PC-3 (cell line): ENCODE data around the gene ABCF3. TPM values are rescaled to one million over a fixed set of nuclear protein-coding genes. Genes with fewer than 3 reads are reported as not detected.

Source experiments
- ATAC-seq: fragments of 200-7000 bp; cut with Tn5 transposase; 2 replicates; pipeline ENCODE4 v1.9.1; 2020; ENCODE audit warnings: mild to moderate bottlenecking, moderate library complexity
- BruUV-seq: library from RNA; stranded (reverse); fragments of 400-500 nt; replicated peaks from 2 replicates; lab custom pipeline; 2021; lab: Mats Ljungman, UMichigan
- CTCF ChIA-PET: fragments of 300-600 bp; sonication (Branson Sonifier 250); formaldehyde crosslinking; loops from one replicate; lab custom pipeline; 2022; ENCODE audit warnings: antibody characterized with exemption; lab: Charles Lee
- POLR2A ChIA-PET: fragments of 300-600 bp; sonication (Branson Sonifier 250); formaldehyde crosslinking; loops from one replicate; lab custom pipeline; 2022; ENCODE audit warnings: antibody characterized with exemption; ENCODE audit not compliant: unreplicated experiment; lab: Charles Lee
- DNase-seq: peaks from one replicate; pipeline ENCODE4 v3.0.0-alpha.2; 2015
- H2AFZ ChIP-seq: fragments of 300-600 bp; sonication (generic); 2 replicates; pipeline ENCODE4 v1.6.0; 2016; ENCODE audit warnings: antibody characterized with exemption, low read length
- H3F3A ChIP-seq: fragments of 300-600 bp; sonication (generic); one replicate; pipeline ENCODE4 v1.6.0; 2017; ENCODE audit warnings: antibody characterized with exemption, low read length, control low read depth, mild to moderate bottlenecking; ENCODE audit not compliant: unreplicated experiment
- H3K27ac ChIP-seq: fragments of 300-600 bp; sonication (generic); 2 replicates; pipeline ENCODE4 v1.5.1; 2016; ENCODE audit warnings: mild to moderate bottlenecking, low read length
- H3K27me3 ChIP-seq: fragments of 300-600 bp; sonication (generic); 2 replicates; pipeline ENCODE4 v1.6.1; 2016; ENCODE audit warnings: low read length, mixed read lengths
- H3K36me3 ChIP-seq: fragments of 300-600 bp; sonication (generic); 2 replicates; pipeline ENCODE4 v1.6.1; 2016; ENCODE audit warnings: low read depth, mixed run types, low read length, mixed read lengths
- H3K4me1 ChIP-seq: fragments of 300-600 bp; sonication (generic); 2 replicates; pipeline ENCODE4 v1.5.1; 2016; ENCODE audit warnings: low read length; ENCODE audit not compliant: insufficient read depth
- H3K4me2 ChIP-seq: fragments of 300-600 bp; sonication (generic); 2 replicates; pipeline ENCODE4 v1.6.0; 2016; ENCODE audit warnings: low read length
- H3K4me3 ChIP-seq: fragments of 300-600 bp; sonication (generic); 2 replicates; pipeline ENCODE4 v1.5.1; 2016; ENCODE audit warnings: mild to moderate bottlenecking, low read length, mixed read lengths
- H3K79me2 ChIP-seq: fragments of 300-600 bp; sonication (generic); 2 replicates; pipeline ENCODE4 v1.6.1; 2017; ENCODE audit warnings: low read length, mixed read lengths
- H3K9ac ChIP-seq: fragments of 300-600 bp; sonication (generic); 2 replicates; pipeline ENCODE4 v1.6.0; 2016; ENCODE audit warnings: mild to moderate bottlenecking, low read length
- H3K9me2 ChIP-seq: fragments of 300-600 bp; sonication (generic); replicated peaks from 2 replicates; pipeline ENCODE4 v1.6.1; 2016; ENCODE audit warnings: mixed run types, low read length, mixed read lengths
- H3K9me3 ChIP-seq: fragments of 300-600 bp; sonication (generic); 2 replicates; pipeline ENCODE4 v1.6.1; 2016; ENCODE audit warnings: low read length, mixed read lengths
- H4K20me1 ChIP-seq: fragments of 300-600 bp; sonication (generic); 2 replicates; pipeline ENCODE4 v1.6.1; 2016; ENCODE audit warnings: low read length, mixed read lengths
- EZH2 ChIP-seq: fragments of 300-600 bp; sonication (generic); IDR thresholded peaks from one replicate; pipeline ENCODE4 v1.6.1; 2017; ENCODE audit warnings: antibody characterized with exemption, mild to moderate bottlenecking, low read length; ENCODE audit not compliant: unreplicated experiment
- EZH2phosphoT487 ChIP-seq: fragments of 300-600 bp; sonication (generic); IDR thresholded peaks from 2 replicates; pipeline ENCODE4 v1.6.1; 2018; ENCODE audit warnings: mild to moderate bottlenecking, antibody characterized with exemption, low read length, borderline replicate concordance
- intact Hi-C: fragments of 100-400 bp; cut with micrococcal nuclease; formaldehyde crosslinking; loops from 2 replicates; pipeline ENCODE4 v1.9.0; 2023
- total RNA-seq: library from RNA; depleted of rRNA; stranded (reverse); fragments of >200 nt; gene quantifications from 2 replicates; pipeline ENCODE4 v1.2.3, GENCODE V29; 2014
- TF ChIP-seq, protein P1 (sequence below): fragments of 300-600 bp; sonication (generic); conservative IDR thresholded peaks from 2 replicates; pipeline ENCODE4 v1.5.1; 2017; ENCODE audit warnings: antibody characterized with exemption, low read depth, mild to moderate bottlenecking, low read length

Gene ABCF3
- total RNA-seq, 1 experiment from 2014 or later: 85.5 TPM

DNA sequence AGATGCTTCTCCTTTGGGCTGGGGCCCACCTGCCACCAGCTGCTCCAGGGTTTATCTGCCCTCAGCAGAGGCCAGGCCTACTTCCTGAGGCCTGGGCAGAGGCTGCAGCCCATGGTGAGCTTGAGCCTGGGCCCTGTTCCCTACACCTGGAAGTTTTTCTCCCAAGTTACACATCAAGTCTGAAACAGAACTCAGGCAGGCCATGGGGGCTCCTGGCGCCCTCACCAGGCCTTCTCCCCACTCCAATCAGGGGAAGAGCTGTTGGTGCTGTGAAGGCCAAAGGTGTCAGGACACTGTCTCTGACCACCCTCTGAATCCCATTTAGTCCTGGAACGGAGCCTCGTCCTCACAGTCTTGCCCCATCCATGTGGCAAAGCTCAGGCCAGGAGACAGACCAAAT, 50.6 kb downstream of the ABCF3 start:
- Histone ChIP-seq H3K9me2 (no peaks in the 10 kb centered on the region), H3K9ac (no peak overlapping the region), H2AFZ (no peak overlapping the region), H3K4me2 (no peak overlapping the region), H3K9me3 (no peaks in the 10 kb centered on the region), H4K20me1 (no peaks in the 10 kb centered on the region), H3K79me2 (no peaks in the 10 kb centered on the region), H3K27me3 (no peaks in the 10 kb centered on the region), H3K36me3 (no peaks in the 10 kb centered on the region), H3K4me1 (peaks cover 9% of the 10 kb centered on the region), H3F3A (no peaks in the 10 kb centered on the region), H3K4me3 (no peak overlapping the region), H3K27ac (no peak overlapping the region)
- intact Hi-C loops: no loop called here
- BruUV-seq: no TSS peak
- ChIA-PET POLR2A (no interaction called here), CTCF (no interaction called here)
- DNase-seq (no peak), ATAC-seq (no peak)
- TF ChIP-seq EZH2phosphoT487 (no peak), EZH2 (no peak)
- TF ChIP-seq, protein P1, sequence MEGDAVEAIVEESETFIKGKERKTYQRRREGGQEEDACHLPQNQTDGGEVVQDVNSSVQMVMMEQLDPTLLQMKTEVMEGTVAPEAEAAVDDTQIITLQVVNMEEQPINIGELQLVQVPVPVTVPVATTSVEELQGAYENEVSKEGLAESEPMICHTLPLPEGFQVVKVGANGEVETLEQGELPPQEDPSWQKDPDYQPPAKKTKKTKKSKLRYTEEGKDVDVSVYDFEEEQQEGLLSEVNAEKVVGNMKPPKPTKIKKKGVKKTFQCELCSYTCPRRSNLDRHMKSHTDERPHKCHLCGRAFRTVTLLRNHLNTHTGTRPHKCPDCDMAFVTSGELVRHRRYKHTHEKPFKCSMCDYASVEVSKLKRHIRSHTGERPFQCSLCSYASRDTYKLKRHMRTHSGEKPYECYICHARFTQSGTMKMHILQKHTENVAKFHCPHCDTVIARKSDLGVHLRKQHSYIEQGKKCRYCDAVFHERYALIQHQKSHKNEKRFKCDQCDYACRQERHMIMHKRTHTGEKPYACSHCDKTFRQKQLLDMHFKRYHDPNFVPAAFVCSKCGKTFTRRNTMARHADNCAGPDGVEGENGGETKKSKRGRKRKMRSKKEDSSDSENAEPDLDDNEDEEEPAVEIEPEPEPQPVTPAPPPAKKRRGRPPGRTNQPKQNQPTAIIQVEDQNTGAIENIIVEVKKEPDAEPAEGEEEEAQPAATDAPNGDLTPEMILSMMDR: no peak

DNA sequence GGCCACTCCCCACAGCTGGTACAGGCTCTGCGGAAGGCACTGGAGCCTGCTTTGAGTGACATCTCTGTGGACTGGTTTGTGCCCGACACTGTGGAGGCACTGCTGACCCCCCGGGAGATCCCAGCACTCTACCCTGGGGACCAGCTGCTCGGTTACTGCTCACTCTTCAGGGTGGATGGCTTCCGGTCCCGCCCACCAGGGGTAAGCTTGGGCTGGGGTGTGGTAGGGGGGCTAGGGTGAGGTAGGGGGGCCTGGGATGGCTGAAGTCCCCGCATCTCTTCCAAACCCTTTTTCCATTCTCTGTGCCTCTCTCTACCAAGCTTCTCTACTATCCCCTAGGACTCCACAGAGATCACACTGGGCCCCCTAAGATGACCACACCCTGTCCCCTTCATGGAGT, 51.2 kb downstream of the ABCF3 start:
- Histone ChIP-seq H3K9ac (no peak overlapping the region), H3K27ac (no peak overlapping the region), H3K9me2 (no peaks in the 10 kb centered on the region), H3K9me3 (no peaks in the 10 kb centered on the region), H2AFZ (no peak overlapping the region), H3K79me2 (no peaks in the 10 kb centered on the region), H3F3A (no peaks in the 10 kb centered on the region), H3K4me1 (peaks cover 9% of the 10 kb centered on the region), H3K27me3 (no peaks in the 10 kb centered on the region), H3K36me3 (0 out of 2 replicates have a peak, but pooled peaks cover 1% of the 10 kb centered on the region), H3K4me2 (no peak overlapping the region), H4K20me1 (no peaks in the 10 kb centered on the region), H3K4me3 (no peak overlapping the region)
- intact Hi-C loops: no loop called here
- DNase-seq (no peak), ATAC-seq (no peak)
- no TSS peak for BruUV-seq
- ChIA-PET CTCF (no interaction called here), POLR2A (no interaction called here)
- TF ChIP-seq, protein P1: no peak
- TF ChIP-seq EZH2phosphoT487 (no peak), EZH2 (no peak)

GRCh38 chr3:184237807-184238206, 51.8 kb downstream of the ABCF3 start:
- BruUV-seq: no TSS peak
- Histone ChIP-seq H3K4me3 (no peak overlapping the region), H3K27me3 (no peaks in the 10 kb centered on the region), H3K9me2 (no peaks in the 10 kb centered on the region), H3K4me1 (peaks cover 9% of the 10 kb centered on the region), H3K9ac (no peak overlapping the region), H3K79me2 (no peaks in the 10 kb centered on the region), H3K27ac (no peak overlapping the region), H3K36me3 (peaks cover 6% of the 10 kb centered on the region; the same call in 1 of the 2 replicates), H2AFZ (no peak overlapping the region), H4K20me1 (no peaks in the 10 kb centered on the region), H3K4me2 (no peak overlapping the region), H3K9me3 (no peaks in the 10 kb centered on the region), H3F3A (no peaks in the 10 kb centered on the region)
- no peak for DNase-seq
- no peak for ATAC-seq
- POLR2A ChIA-PET: no interaction called here
- CTCF ChIA-PET: no interaction called here
- TF ChIP-seq EZH2: no peak
- TF ChIP-seq, protein P1: no peak
- no peak for TF ChIP-seq EZH2phosphoT487
- intact Hi-C loops: no loop called here
